PC-3 (cell line): Measurements from ENCODE around the gene STK32C. TPM values are rescaled to one million over a fixed set of nuclear protein-coding genes. Genes with fewer than 3 reads are reported as not detected.

Experiments used
- ATAC-seq: fragments of 200-7000 bp; cut with Tn5 transposase; 2 replicates; pipeline ENCODE4 v1.9.1; 2020; ENCODE audit warnings: mild to moderate bottlenecking, moderate library complexity
- BruUV-seq: library from RNA; stranded (reverse); fragments of 400-500 nt; replicated peaks from 2 replicates; lab custom pipeline; 2021; lab: Mats Ljungman, UMichigan
- CTCF ChIA-PET: fragments of 300-600 bp; sonication (Branson Sonifier 250); formaldehyde crosslinking; loops from one replicate; lab custom pipeline; 2022; ENCODE audit warnings: antibody characterized with exemption; lab: Charles Lee
- POLR2A ChIA-PET: fragments of 300-600 bp; sonication (Branson Sonifier 250); formaldehyde crosslinking; loops from one replicate; lab custom pipeline; 2022; ENCODE audit warnings: antibody characterized with exemption; ENCODE audit not compliant: unreplicated experiment; lab: Charles Lee
- DNase-seq: peaks from one replicate; pipeline ENCODE4 v3.0.0-alpha.2; 2015
- H2AFZ ChIP-seq: fragments of 300-600 bp; sonication (generic); 2 replicates; pipeline ENCODE4 v1.6.0; 2016; ENCODE audit warnings: antibody characterized with exemption, low read length
- H3F3A ChIP-seq: fragments of 300-600 bp; sonication (generic); one replicate; pipeline ENCODE4 v1.6.0; 2017; ENCODE audit warnings: antibody characterized with exemption, low read length, control low read depth, mild to moderate bottlenecking; ENCODE audit not compliant: unreplicated experiment
- H3K27ac ChIP-seq: fragments of 300-600 bp; sonication (generic); 2 replicates; pipeline ENCODE4 v1.5.1; 2016; ENCODE audit warnings: mild to moderate bottlenecking, low read length
- H3K27me3 ChIP-seq: fragments of 300-600 bp; sonication (generic); 2 replicates; pipeline ENCODE4 v1.6.1; 2016; ENCODE audit warnings: low read length, mixed read lengths
- H3K36me3 ChIP-seq: fragments of 300-600 bp; sonication (generic); 2 replicates; pipeline ENCODE4 v1.6.1; 2016; ENCODE audit warnings: low read depth, mixed run types, low read length, mixed read lengths
- H3K4me1 ChIP-seq: fragments of 300-600 bp; sonication (generic); 2 replicates; pipeline ENCODE4 v1.5.1; 2016; ENCODE audit warnings: low read length; ENCODE audit not compliant: insufficient read depth
- H3K4me2 ChIP-seq: fragments of 300-600 bp; sonication (generic); 2 replicates; pipeline ENCODE4 v1.6.0; 2016; ENCODE audit warnings: low read length
- H3K4me3 ChIP-seq: fragments of 300-600 bp; sonication (generic); 2 replicates; pipeline ENCODE4 v1.5.1; 2016; ENCODE audit warnings: mild to moderate bottlenecking, low read length, mixed read lengths
- H3K79me2 ChIP-seq: fragments of 300-600 bp; sonication (generic); 2 replicates; pipeline ENCODE4 v1.6.1; 2017; ENCODE audit warnings: low read length, mixed read lengths
- H3K9ac ChIP-seq: fragments of 300-600 bp; sonication (generic); 2 replicates; pipeline ENCODE4 v1.6.0; 2016; ENCODE audit warnings: mild to moderate bottlenecking, low read length
- H3K9me2 ChIP-seq: fragments of 300-600 bp; sonication (generic); replicated peaks from 2 replicates; pipeline ENCODE4 v1.6.1; 2016; ENCODE audit warnings: mixed run types, low read length, mixed read lengths
- H3K9me3 ChIP-seq: fragments of 300-600 bp; sonication (generic); 2 replicates; pipeline ENCODE4 v1.6.1; 2016; ENCODE audit warnings: low read length, mixed read lengths
- H4K20me1 ChIP-seq: fragments of 300-600 bp; sonication (generic); 2 replicates; pipeline ENCODE4 v1.6.1; 2016; ENCODE audit warnings: low read length, mixed read lengths
- CTCF ChIP-seq: fragments of 300-600 bp; sonication (generic); conservative IDR thresholded peaks from 2 replicates; pipeline ENCODE4 v1.5.1; 2017; ENCODE audit warnings: antibody characterized with exemption, low read depth, mild to moderate bottlenecking, low read length
- EZH2 ChIP-seq: fragments of 300-600 bp; sonication (generic); IDR thresholded peaks from one replicate; pipeline ENCODE4 v1.6.1; 2017; ENCODE audit warnings: antibody characterized with exemption, mild to moderate bottlenecking, low read length; ENCODE audit not compliant: unreplicated experiment
- EZH2phosphoT487 ChIP-seq: fragments of 300-600 bp; sonication (generic); IDR thresholded peaks from 2 replicates; pipeline ENCODE4 v1.6.1; 2018; ENCODE audit warnings: mild to moderate bottlenecking, antibody characterized with exemption, low read length, borderline replicate concordance
- intact Hi-C: fragments of 100-400 bp; cut with micrococcal nuclease; formaldehyde crosslinking; loops from 2 replicates; pipeline ENCODE4 v1.9.0; 2023
- total RNA-seq: library from RNA; depleted of rRNA; stranded (reverse); fragments of >200 nt; gene quantifications from 2 replicates; pipeline ENCODE4 v1.2.3, GENCODE V29; 2014

STK32C gene
- total RNA-seq, 1 experiment from 2014 or later = 28.3 TPM

GRCh38 chr10:132273966-132274365 is 33.8 kb downstream of the STK32C start:
- Histone ChIP-seq H3K27ac (no peak overlapping the region), H3F3A (no peaks in the 10 kb centered on the region), H3K4me2 (no peak overlapping the region), H4K20me1 (no peaks in the 10 kb centered on the region), H2AFZ (no peak overlapping the region), H3K79me2 (no peaks in the 10 kb centered on the region), H3K4me3 (no peak overlapping the region), H3K9me2 (no peaks in the 10 kb centered on the region), H3K9me3 (no peaks in the 10 kb centered on the region), H3K36me3 (no peaks in the 10 kb centered on the region), H3K9ac (no peak overlapping the region), H3K4me1 (no peaks in the 10 kb centered on the region), H3K27me3 (no peaks in the 10 kb centered on the region)
- CTCF ChIA-PET = no interaction called here
- ATAC-seq (no peak), DNase-seq (no peak)
- intact Hi-C loops = no loop called here
- TF ChIP-seq EZH2phosphoT487 (no peak), CTCF (no peak), EZH2 (no peak)
- no TSS peak for BruUV-seq
- POLR2A ChIA-PET = no interaction called here

- TF ChIP-seq EZH2phosphoT487 = no peak
- TF ChIP-seq EZH2 = no peak
- no peak for TF ChIP-seq CTCF
- intact Hi-C loops = no loop called here
- Histone ChIP-seq H3K79me2 (no peaks in the 10 kb centered on the region), H3K4me3 (no peak overlapping the region), H3K36me3 (no peaks in the 10 kb centered on the region), H3K9me3 (no peaks in the 10 kb centered on the region), H3F3A (no peaks in the 10 kb centered on the region), H3K4me2 (no peak overlapping the region), H3K9me2 (no peaks in the 10 kb centered on the region), H3K4me1 (no peaks in the 10 kb centered on the region), H4K20me1 (no peaks in the 10 kb centered on the region), H3K9ac (no peak overlapping the region), H2AFZ (no peak overlapping the region), H3K27me3 (no peaks in the 10 kb centered on the region), H3K27ac (no peak overlapping the region)
- ATAC-seq = no peak
- no TSS peak for BruUV-seq
- ChIA-PET POLR2A (no interaction called here), CTCF (no interaction called here)
- DNase-seq = no peak
Observed at GRCh38 chr10:132273304-132273944, 34.3 kb downstream of the STK32C start.

- H3K9me3 ChIP-seq = no peaks in the 10 kb centered on the region
- no peak overlapping the region for H3K4me3 ChIP-seq
- intact Hi-C loops = no loop called here
- H4K20me1 ChIP-seq = no peaks in the 10 kb centered on the region
- no peak overlapping the region for H3K27ac ChIP-seq
- ChIA-PET CTCF (no interaction called here), POLR2A (no interaction called here)
- TF ChIP-seq EZH2phosphoT487 (no peak), CTCF (no peak), EZH2 (no peak)
- no peaks in the 10 kb centered on the region for H3K9me2 ChIP-seq
- no peaks in the 10 kb centered on the region for H3K4me1 ChIP-seq
- no peaks in the 10 kb centered on the region for H3K27me3 ChIP-seq
- H3K36me3 ChIP-seq = no peaks in the 10 kb centered on the region
- no peak for ATAC-seq
- no peaks in the 10 kb centered on the region for H3K79me2 ChIP-seq
- no peak for DNase-seq
- H3F3A ChIP-seq = no peaks in the 10 kb centered on the region
- no peak overlapping the region for H3K4me2 ChIP-seq
- no TSS peak for BruUV-seq
- H2AFZ ChIP-seq = no peak overlapping the region
- H3K9ac ChIP-seq = no peak overlapping the region
Observed at GRCh38 chr10:132272231-132272971, 35.3 kb downstream of the STK32C start.
